T-helper 2 cell treated with Interferon-gamma antibody and Interleukin-4, amounts not matched to agents 5 μg/mL and 100 μg/mL, for 36 hours (primary cell): ENCODE data around the gene CUX1.

Experiments used
- DNase-seq: peaks from one replicate; pipeline ENCODE4 v3.0.0; 2021; ENCODE audit warnings: low spot score
- H3K27ac Mint-ChIP-seq: one replicate; pipeline ENCODE4 v1.8.0; 2021; ENCODE audit warnings: mild to moderate bottlenecking, mixed read lengths
- H3K27me3 Mint-ChIP-seq: one replicate; pipeline ENCODE4 v1.8.0; 2021; ENCODE audit warnings: low read depth, mixed read lengths
- H3K36me3 Mint-ChIP-seq: one replicate; pipeline ENCODE4 v1.8.0; 2021; ENCODE audit warnings: low read depth, mixed read lengths
- H3K4me1 Mint-ChIP-seq: one replicate; pipeline ENCODE4 v1.8.0; 2021; ENCODE audit warnings: low read depth, mixed read lengths
- H3K4me3 Mint-ChIP-seq: one replicate; pipeline ENCODE4 v1.8.0; 2022; ENCODE audit warnings: mild to moderate bottlenecking, moderate library complexity, mixed read lengths
- H3K9me3 Mint-ChIP-seq: one replicate; pipeline ENCODE4 v1.8.0; 2021; ENCODE audit warnings: mixed read lengths

CUX1 gene

GRCh38 chr7:101904019-101904418 is 86.6 kb downstream of the CUX1 start:
- no peak overlapping the region for H3K27ac Mint-ChIP-seq

GRCh38 chr7:101905203-101905865 is 87.9 kb downstream of the CUX1 start:
- no peaks in the 10 kb centered on the region for H3K9me3 Mint-ChIP-seq
- no peaks in the 10 kb centered on the region for H3K27me3 Mint-ChIP-seq
- no peak overlapping the region for H3K4me3 Mint-ChIP-seq
- no peak for DNase-seq
- no peaks in the 10 kb centered on the region for H3K4me1 Mint-ChIP-seq
- no peaks in the 10 kb centered on the region for H3K36me3 Mint-ChIP-seq
- H3K27ac Mint-ChIP-seq, result no peak overlapping the region

More at GRCh38 chr7:101904019-101904418, 86.6 kb downstream of the CUX1 start:
- no peaks in the 10 kb centered on the region for H3K4me1 Mint-ChIP-seq
- H3K4me3 Mint-ChIP-seq, result no peak overlapping the region
- no peak for DNase-seq
- H3K27me3 Mint-ChIP-seq, result no peaks in the 10 kb centered on the region
- no peaks in the 10 kb centered on the region for H3K36me3 Mint-ChIP-seq
- H3K9me3 Mint-ChIP-seq, result no peaks in the 10 kb centered on the region

- Mint-ChIP-seq H3K9me3 (no peaks in the 10 kb centered on the region), H3K27ac (no peak overlapping the region), H3K4me3 (no peak overlapping the region)
Observed at GRCh38 chr7:101906291-101907240, 89.1 kb downstream of the CUX1 start.

GRCh38 chr7:101910991-101911799 is 93.8 kb downstream of the CUX1 start:
- peaks cover 6% of the 10 kb centered on the region for H3K4me1 Mint-ChIP-seq
- H3K27ac Mint-ChIP-seq, result no peak overlapping the region
- DNase-seq, result no peak
- no peaks in the 10 kb centered on the region for H3K27me3 Mint-ChIP-seq
- H3K4me3 Mint-ChIP-seq, result no peak overlapping the region
- no peaks in the 10 kb centered on the region for H3K36me3 Mint-ChIP-seq
- H3K9me3 Mint-ChIP-seq, result no peaks in the 10 kb centered on the region

More at GRCh38 chr7:101906291-101907240, 89.1 kb downstream of the CUX1 start:
- no peak for DNase-seq
- no peaks in the 10 kb centered on the region for H3K27me3 Mint-ChIP-seq
- no peaks in the 10 kb centered on the region for H3K4me1 Mint-ChIP-seq
- no peaks in the 10 kb centered on the region for H3K36me3 Mint-ChIP-seq

- no peaks in the 10 kb centered on the region for H3K27me3 Mint-ChIP-seq
- no peak overlapping the region for H3K4me3 Mint-ChIP-seq
- H3K4me1 Mint-ChIP-seq, result peaks cover 6% of the 10 kb centered on the region
- no peaks in the 10 kb centered on the region for H3K36me3 Mint-ChIP-seq
- DNase-seq, result no peak
- no peaks in the 10 kb centered on the region for H3K9me3 Mint-ChIP-seq
- H3K27ac Mint-ChIP-seq, result no peak overlapping the region
Observed at GRCh38 chr7:101911800-101912715, 94.6 kb downstream of the CUX1 start.

- H3K27ac Mint-ChIP-seq, result no peak overlapping the region
Observed at GRCh38 chr7:101912716-101913110, 95.3 kb downstream of the CUX1 start.

GRCh38 chr7:101913247-101913721 is 95.9 kb downstream of the CUX1 start:
- no peaks in the 10 kb centered on the region for H3K36me3 Mint-ChIP-seq
- H3K9me3 Mint-ChIP-seq, result no peaks in the 10 kb centered on the region
- no peak overlapping the region for H3K27ac Mint-ChIP-seq
- DNase-seq, result no peak
- H3K4me3 Mint-ChIP-seq, result no peak overlapping the region
- peaks cover 6% of the 10 kb centered on the region for H3K4me1 Mint-ChIP-seq
- H3K27me3 Mint-ChIP-seq, result no peaks in the 10 kb centered on the region

More at GRCh38 chr7:101912716-101913110, 95.3 kb downstream of the CUX1 start:
- Mint-ChIP-seq H3K4me1 (peaks cover 6% of the 10 kb centered on the region), H3K27me3 (no peaks in the 10 kb centered on the region), H3K9me3 (no peaks in the 10 kb centered on the region), H3K36me3 (no peaks in the 10 kb centered on the region), H3K4me3 (no peak overlapping the region)
- no peak for DNase-seq

- peaks cover 6% of the 10 kb centered on the region for H3K4me1 Mint-ChIP-seq
- no peaks in the 10 kb centered on the region for H3K27me3 Mint-ChIP-seq
- H3K4me3 Mint-ChIP-seq, result no peak overlapping the region
- DNase-seq, result no peak
- no peaks in the 10 kb centered on the region for H3K36me3 Mint-ChIP-seq
- H3K27ac Mint-ChIP-seq, result no peak overlapping the region
- no peaks in the 10 kb centered on the region for H3K9me3 Mint-ChIP-seq
Observed at GRCh38 chr7:101913851-101914250, 96.4 kb downstream of the CUX1 start.

GRCh38 chr7:101915000-101915399 is 97.6 kb downstream of the CUX1 start:
- no peak overlapping the region for H3K27ac Mint-ChIP-seq
- H3K27me3 Mint-ChIP-seq, result no peaks in the 10 kb centered on the region

GRCh38 chr7:101916041-101916800 is 98.8 kb downstream of the CUX1 start:
- DNase-seq, result no peak
- H3K9me3 Mint-ChIP-seq, result no peaks in the 10 kb centered on the region
- peaks cover 6% of the 10 kb centered on the region for H3K4me1 Mint-ChIP-seq
- H3K36me3 Mint-ChIP-seq, result no peaks in the 10 kb centered on the region
- no peaks in the 10 kb centered on the region for H3K27me3 Mint-ChIP-seq
- no peak overlapping the region for H3K27ac Mint-ChIP-seq
- no peak overlapping the region for H3K4me3 Mint-ChIP-seq

More at GRCh38 chr7:101915000-101915399, 97.6 kb downstream of the CUX1 start:
- Mint-ChIP-seq H3K4me1 (peaks cover 6% of the 10 kb centered on the region), H3K36me3 (no peaks in the 10 kb centered on the region), H3K9me3 (no peaks in the 10 kb centered on the region), H3K4me3 (no peak overlapping the region)
- DNase-seq, result no peak

GRCh38 chr7:101916876-101917275 is 99.5 kb downstream of the CUX1 start:
- H3K36me3 Mint-ChIP-seq, result no peaks in the 10 kb centered on the region
- peaks cover 6% of the 10 kb centered on the region for H3K4me1 Mint-ChIP-seq

GRCh38 chr7:101917566-101917965 is 100.1 kb downstream of the CUX1 start:
- no peaks in the 10 kb centered on the region for H3K9me3 Mint-ChIP-seq
- H3K27ac Mint-ChIP-seq, result no peak overlapping the region
- DNase-seq, result no peak
- peaks cover 6% of the 10 kb centered on the region for H3K4me1 Mint-ChIP-seq
- H3K4me3 Mint-ChIP-seq, result no peak overlapping the region
- H3K27me3 Mint-ChIP-seq, result no peaks in the 10 kb centered on the region
- H3K36me3 Mint-ChIP-seq, result no peaks in the 10 kb centered on the region

More at GRCh38 chr7:101916876-101917275, 99.5 kb downstream of the CUX1 start:
- no peaks in the 10 kb centered on the region for H3K9me3 Mint-ChIP-seq
- DNase-seq, result no peak
- H3K27me3 Mint-ChIP-seq, result no peaks in the 10 kb centered on the region
- H3K27ac Mint-ChIP-seq, result no peak overlapping the region
- no peak overlapping the region for H3K4me3 Mint-ChIP-seq
